Stimulated activated CD8-positive, alpha-beta memory T cell treated with anti-CD3 and anti-CD28 coated beads, Interleukin-12 subunit alpha, Interleukin-12 subunit beta, amount 100 ng/mL, for 1 hour (primary cell): ENCODE results near the gene ROCK2.

Source experiments
- DNase-seq: peaks from one replicate; pipeline ENCODE4 v3.0.0-alpha.2; 2020; ENCODE audit warnings: low read depth

Gene ROCK2

GRCh38 chr2:11367170-11367730 is 22.8 kb upstream of the ROCK2 start:
- DNase-seq = no peak

GRCh38 chr2:11366326-11366741 is 21.9 kb upstream of the ROCK2 start:
- DNase-seq = no peak

GRCh38 chr2:11365096-11365879 is 20.9 kb upstream of the ROCK2 start:
- DNase-seq = no peak

- no peak for DNase-seq
Measured at GRCh38 chr2:11364565-11364887, 20.1 kb upstream of the ROCK2 start.

- DNase-seq = no peak
Measured at GRCh38 chr2:11363868-11364564, 19.6 kb upstream of the ROCK2 start.

- DNase-seq = no peak
Measured at GRCh38 chr2:11359865-11360264, 15.4 kb upstream of the ROCK2 start.

GRCh38 chr2:11357428-11357972 is 13.1 kb upstream of the ROCK2 start:
- DNase-seq = no peak

GRCh38 chr2:11356764-11357163 is 12.3 kb upstream of the ROCK2 start:
- DNase-seq = no peak

GRCh38 chr2:11355194-11356053 is 11.0 kb upstream of the ROCK2 start:
- no peak for DNase-seq

GRCh38 chr2:11354363-11355154 is 10.1 kb upstream of the ROCK2 start:
- DNase-seq = no peak

- no peak for DNase-seq
Measured at GRCh38 chr2:11352781-11353537, 8.5 kb upstream of the ROCK2 start.

- DNase-seq = no peak
Measured at GRCh38 chr2:11348209-11348749, 3.8 kb upstream of the ROCK2 start.

GRCh38 chr2:11347403-11347959 is 3.0 kb upstream of the ROCK2 start:
- no peak for DNase-seq

- no peak for DNase-seq
Measured at GRCh38 chr2:11346023-11346482, 1.6 kb upstream of the ROCK2 start.

- no peak for DNase-seq
Measured at GRCh38 chr2:11344956-11345677, 681 bp upstream of the ROCK2 start.

GRCh38 chr2:11343650-11344341 is 640 bp downstream of the ROCK2 start:
- no peak for DNase-seq

GRCh38 chr2:11343368-11343649 is 1.1 kb downstream of the ROCK2 start:
- no peak for DNase-seq

- DNase-seq = no peak
Measured at GRCh38 chr2:11342551-11343367, 1.7 kb downstream of the ROCK2 start.
